ENCODE results near the gene TRPM8.

DNA sequence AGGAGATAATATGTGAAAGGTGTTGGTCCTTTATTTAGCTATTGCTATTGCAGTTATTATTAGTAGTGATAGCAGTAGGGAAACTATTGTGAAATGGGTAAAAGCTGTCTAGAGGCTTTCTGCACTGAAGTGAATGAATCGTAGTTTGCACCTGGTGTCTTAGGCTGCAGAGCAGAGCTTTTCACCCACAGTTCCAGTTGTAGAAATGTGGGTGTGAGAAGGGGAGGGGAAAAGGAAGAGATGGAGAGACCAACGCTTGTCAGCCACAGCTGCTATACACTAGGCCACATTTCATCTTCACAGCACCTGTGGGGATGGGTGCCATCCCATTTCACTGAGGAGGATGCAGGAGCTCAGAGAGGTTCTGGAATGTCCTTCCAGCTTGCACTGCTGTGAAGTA, 50.0 kb downstream of the TRPM8 start:
- TF ChIP-seq CTCF (IDR thresholded peaks at IDR 0.05) (no peak), POLR2A (IDR thresholded peaks at IDR 0.05) (no peak)

All from testis (tissue), 2 donors.